Loucy (cell line): ENCODE data around the gene SC5D.

Experiments used
- H2AFZ ChIP-seq: fragments of 200-600 bp; sonication (generic); 2 replicates; pipeline ENCODE4 v1.6.0; 2016; ENCODE audit warnings: antibody characterized with exemption, mild to moderate bottlenecking, low read length, moderate library complexity
- H3F3A ChIP-seq: fragments of 200-600 bp; 2 replicates; pipeline ENCODE4 v1.6.0; 2016; ENCODE audit warnings: antibody characterized with exemption, low read depth, mild to moderate bottlenecking
- H3K27me3 ChIP-seq: fragments of 200-600 bp; sonication (generic); 2 replicates; pipeline ENCODE4 v1.6.1; 2014; ENCODE audit warnings: low read length, mild to moderate bottlenecking; ENCODE audit not compliant: insufficient read depth, poor library complexity, severe bottlenecking
- H3K36me3 ChIP-seq: fragments of 200-600 bp; sonication (generic); 2 replicates; pipeline ENCODE4 v1.6.1; 2016; ENCODE audit warnings: low read length; ENCODE audit not compliant: insufficient read depth
- H3K4me1 ChIP-seq: fragments of 200-600 bp; sonication (generic); 2 replicates; pipeline ENCODE4 v1.5.1; 2014; ENCODE audit warnings: low read length, mild to moderate bottlenecking; ENCODE audit not compliant: insufficient read depth, poor library complexity, severe bottlenecking
- H3K4me2 ChIP-seq: fragments of 200-600 bp; sonication (generic); 2 replicates; pipeline ENCODE4 v1.6.0; 2014; ENCODE audit warnings: antibody characterized with exemption, low read length, low read depth, mild to moderate bottlenecking; ENCODE audit not compliant: poor library complexity, severe bottlenecking
- H3K4me3 ChIP-seq: fragments of 200-600 bp; sonication (generic); 2 replicates; pipeline ENCODE4 v1.5.1; 2014; ENCODE audit warnings: low read length, mild to moderate bottlenecking, mixed read lengths; ENCODE audit not compliant: poor library complexity, severe bottlenecking
- H3K79me2 ChIP-seq: fragments of 200-600 bp; sonication (generic); 2 replicates; pipeline ENCODE4 v1.6.1; 2014; ENCODE audit warnings: low read length; ENCODE audit not compliant: insufficient read depth
- H3K9ac ChIP-seq: fragments of 200-600 bp; sonication (generic); 2 replicates; pipeline ENCODE4 v1.6.0; 2014; ENCODE audit warnings: mild to moderate bottlenecking, low read depth, low read length, moderate library complexity; ENCODE audit not compliant: poor library complexity, severe bottlenecking
- H3K9me2 ChIP-seq: fragments of 200-600 bp; sonication (generic); replicated peaks from 2 replicates; pipeline ENCODE4 v1.6.1; 2016; ENCODE audit warnings: low read depth, low read length, mixed read lengths
- H3K9me3 ChIP-seq: fragments of 200-600 bp; sonication (generic); 2 replicates; pipeline ENCODE4 v1.6.1; 2014; ENCODE audit warnings: mild to moderate bottlenecking, antibody characterized with exemption, low read length, low read depth; ENCODE audit not compliant: insufficient read depth
- H4K20me1 ChIP-seq: fragments of 200-600 bp; sonication (generic); 2 replicates; pipeline ENCODE4 v1.6.0; 2014; ENCODE audit warnings: antibody characterized with exemption, low read length, mild to moderate bottlenecking; ENCODE audit not compliant: insufficient read depth, poor library complexity, severe bottlenecking
- CTCF ChIP-seq: fragments of 200-600 bp; sonication (generic); conservative IDR thresholded peaks from 2 replicates; pipeline ENCODE4 v1.5.1; 2014; ENCODE audit warnings: mild to moderate bottlenecking, antibody characterized with exemption, low read length
- EZH2phosphoT487 ChIP-seq: fragments of 200-600 bp; IDR thresholded peaks from 2 replicates; pipeline ENCODE4 v1.6.1; 2018; ENCODE audit warnings: antibody characterized with exemption, mild to moderate bottlenecking, moderate library complexity, borderline replicate concordance

SC5D gene

GRCh38 chr11:121265586-121265985 is 27.0 kb upstream of the SC5D start:
- Histone ChIP-seq H3K4me1 (peaks cover 12% of the 10 kb centered on the region), H3K9ac (no peak overlapping the region), H3K4me2 (no peak overlapping the region), H3F3A (no peaks in the 10 kb centered on the region), H3K36me3 (no peaks in the 10 kb centered on the region), H3K27me3 (no peaks in the 10 kb centered on the region), H3K4me3 (no peak overlapping the region), H3K79me2 (no peaks in the 10 kb centered on the region), H3K9me2 (no peaks in the 10 kb centered on the region), H3K9me3 (no peaks in the 10 kb centered on the region), H4K20me1 (no peaks in the 10 kb centered on the region), H2AFZ (no peak overlapping the region)
- TF ChIP-seq EZH2phosphoT487: no peak
- TF ChIP-seq CTCF: no peak; the same call in 1 of the 2 replicates

GRCh38 chr11:121268581-121268980 is 24.0 kb upstream of the SC5D start:
- TF ChIP-seq EZH2phosphoT487: no peak
- no peak for TF ChIP-seq CTCF
- H3K27me3 ChIP-seq: no peaks in the 10 kb centered on the region

GRCh38 chr11:121270001-121270678 is 22.4 kb upstream of the SC5D start:
- H3K9me2 ChIP-seq: no peaks in the 10 kb centered on the region
- peaks cover 12% of the 10 kb centered on the region for H3K4me1 ChIP-seq
- no peak overlapping the region for H2AFZ ChIP-seq
- H4K20me1 ChIP-seq: no peaks in the 10 kb centered on the region
- no peak overlapping the region for H3K4me3 ChIP-seq
- no peak overlapping the region for H3K4me2 ChIP-seq
- H3K9ac ChIP-seq: no peak overlapping the region
- H3K9me3 ChIP-seq: no peaks in the 10 kb centered on the region
- no peaks in the 10 kb centered on the region for H3K27me3 ChIP-seq
- H3F3A ChIP-seq: no peaks in the 10 kb centered on the region
- TF ChIP-seq CTCF: no peak
- TF ChIP-seq EZH2phosphoT487: no peak
- H3K79me2 ChIP-seq: no peaks in the 10 kb centered on the region
- no peaks in the 10 kb centered on the region for H3K36me3 ChIP-seq

More at GRCh38 chr11:121268581-121268980, 24.0 kb upstream of the SC5D start:
- H3K79me2 ChIP-seq: no peaks in the 10 kb centered on the region
- no peaks in the 10 kb centered on the region for H3K36me3 ChIP-seq
- no peak overlapping the region for H3K9ac ChIP-seq
- H4K20me1 ChIP-seq: no peaks in the 10 kb centered on the region
- H3K4me2 ChIP-seq: peak overlapping the region; percentile 28
- H3K9me3 ChIP-seq: no peaks in the 10 kb centered on the region
- no peak overlapping the region for H3K4me3 ChIP-seq
- H3F3A ChIP-seq: no peaks in the 10 kb centered on the region
- H3K4me1 ChIP-seq: peaks cover 12% of the 10 kb centered on the region
- no peaks in the 10 kb centered on the region for H3K9me2 ChIP-seq
- H2AFZ ChIP-seq: no peak overlapping the region
